ENCODE data around the gene NKD1. TPM values are rescaled to one million over a fixed set of nuclear protein-coding genes. Genes with fewer than 3 reads are reported as not detected.
A peak's percentile ranks its signal among the peaks of the same experiment; 100 is the strongest.

The NKD1 gene
- total and polyA plus RNA-seq, 2 of the 8 experiments (the other 6 are each of a cell fraction or from before 2014, with no cell fraction given), result 0.70 to 4.5 TPM

- no peak overlapping the region for H3K9ac ChIP-seq (replicated peaks in 1 of 4; ENCODE audit: extremely low read depth in 1 of 4, low read depth in 3 of 4, low read length in 3 of 4)
- H3K79me2 ChIP-seq (ENCODE audit: control insufficient read depth in 1 of 2, insufficient read depth in 2 of 2, low read length in 2 of 2), result no peaks in the 10 kb centered on the region
- H3K36me3 ChIP-seq (ENCODE audit: control insufficient read depth in 2 of 4, insufficient read depth in 4 of 4, low read length in 3 of 4), result no peaks in the 10 kb centered on the region
- H3K18ac ChIP-seq (ENCODE audit: extremely low read depth, low read length), result no peak overlapping the region
- no peak overlapping the region for H4K91ac ChIP-seq (replicated peaks; ENCODE audit: insufficient read length, low read length)
- peaks cover 13 to 20% of the 10 kb centered on the region in 2 experiments for H3K9me3 ChIP-seq (ENCODE audit: insufficient read depth in 2 of 2, low read depth in 1 of 2, low read length in 1 of 2)
- H3K56ac ChIP-seq (replicated peaks; ENCODE audit: insufficient read length, low read depth, low read length), result no peak overlapping the region
- H3K27me3 ChIP-seq (replicated peaks in 1 of 4; ENCODE audit: control insufficient read depth in 3 of 4, extremely low read depth in 1 of 4, insufficient read depth in 3 of 4, low read length in 3 of 4), result no peaks in the 10 kb centered on the region
- H3K23ac ChIP-seq (ENCODE audit: insufficient read length), result no peak overlapping the region
- H3K4ac ChIP-seq (replicated peaks; ENCODE audit: insufficient read length, low read depth, low read length), result no peak overlapping the region
- no peak overlapping the region for H3K4me3 ChIP-seq (ENCODE audit: extremely low read depth in 1 of 4, insufficient read depth in 2 of 4, low read depth in 3 of 4, low read length in 4 of 4)
- H2BK120ac ChIP-seq (replicated peaks; ENCODE audit: low read depth, low read length), result no peak overlapping the region
- 91% methylated on average over 40 of the region's 70 CpGs; no CpG with 5 or more reads in 1 of the 2 experiments for WGBS, 2 experiments (ENCODE audit: extremely low coverage in 1 of 2, insufficient coverage in 1 of 2, insufficient read length in 1 of 2, insufficient replicate concordance in 2 of 2, low coverage in 1 of 2, low lambda C conversion rate in 2 of 2, missing lambda C conversion rate in 1 of 2)
- no peaks in the 10 kb centered on the region for H3K79me1 ChIP-seq (ENCODE audit: low read depth, low read length)
- no peak overlapping the region for H4K5ac ChIP-seq (ENCODE audit: insufficient read length, low read depth, low read length)
- no peak overlapping the region for H2AK5ac ChIP-seq (ENCODE audit: low read depth, low read length)
- H2BK15ac ChIP-seq (ENCODE audit: low read length), result no peak overlapping the region
- TF ChIP-seq BRCA1 (IDR thresholded peaks at IDR 0.05; ENCODE audit: low read depth, low read length), result no peak
- no peak for TF ChIP-seq USF2 (IDR thresholded peaks at IDR 0.05; ENCODE audit: low read length)
- no peak for TF ChIP-seq HDAC2 (IDR thresholded peaks at IDR 0.05; ENCODE audit: borderline replicate concordance in 1 of 2, low read depth in 2 of 2, low read length in 2 of 2)
- no peak for TF ChIP-seq KDM4A (IDR thresholded peaks at IDR 0.05; ENCODE audit: low read depth, low read length, severe bottlenecking)
- TF ChIP-seq JUND (IDR thresholded peaks at IDR 0.05; ENCODE audit: low read length), result no peak
- TF ChIP-seq CTCF (IDR thresholded peaks at IDR 0.05; ENCODE audit: control extremely low read depth in 1 of 3, insufficient read depth in 1 of 3, low read depth in 1 of 3, low read length in 3 of 3), result 0 out of 4 replicates have a peak, but pooled peaks of 1 of the 3 experiments have one; percentile 0
- H3K23me2 ChIP-seq (ENCODE audit: low read depth, low read length), result no peaks in the 10 kb centered on the region; the same call in 1 of the 2 replicates
- ChIA-PET POLR2A (ENCODE audit: partially characterized antibody) (interaction anchor here (2.1 kb wide), 1 partner anchor 9 kb away, joined by 6 read pairs; no protein-coding TSS in a partner anchor), CTCF (ENCODE audit: partially characterized antibody) (interaction anchor here (0.9 to 21.1 kb wide), 12 partner anchors 7 to 319 kb away, joined by 3 to 279 read pairs (median 4); partner anchors contain the start of gene SNX20)
- no peaks in the 10 kb centered on the region for H4K20me1 ChIP-seq (replicated peaks in 1 of 2; ENCODE audit: control insufficient read depth in 1 of 2, insufficient read depth in 2 of 2, low read length in 2 of 2)
- no peak overlapping the region for H2BK5ac ChIP-seq (ENCODE audit: low read depth, low read length)
- peaks cover 0 to 2% (median 0%) of the 10 kb centered on the region in 4 experiments; a peak in 1 of 7 replicates for H3K4me1 ChIP-seq (replicated peaks in 1 of 4; ENCODE audit: control insufficient read depth in 3 of 4, insufficient read depth in 4 of 4, low read length in 3 of 4)
- no peak overlapping the region for H3K14ac ChIP-seq (ENCODE audit: insufficient read length)
- no peak overlapping the region for H3K4me2 ChIP-seq (ENCODE audit: insufficient read depth in 1 of 2, low read depth in 2 of 2, low read length in 2 of 2)
- FAIRE-seq (no peak), DNase-seq (ENCODE audit: low read depth in 1 of 2, low spot score in 2 of 2) (no peak)
- H2AFZ ChIP-seq (ENCODE audit: low read length), result no peak overlapping the region
- H2BK20ac ChIP-seq (ENCODE audit: low read length), result no peak overlapping the region
- H2BK12ac ChIP-seq (ENCODE audit: low read depth, low read length), result no peak overlapping the region
- H4K8ac ChIP-seq (ENCODE audit: extremely low read depth, insufficient read depth, low read length), result peak overlapping the region; percentile 89
- H3K27ac ChIP-seq (ENCODE audit: low read depth, low read length), result no peak overlapping the region
Measured at GRCh38 chr16:50673496-50674275, 125.5 kb downstream of the NKD1 start.

Data from H1 (cell line).